RWPE1 (cell line): Measurements from ENCODE around the gene SULT6B1.

Source experiments
- CTCF ChIA-PET: fragments of 350-600 bp; sonication (Branson Sonifier 250); formaldehyde crosslinking; extraction: SDS; loops from one replicate; lab custom pipeline; 2021; lab: Yijun Ruan, JAX
- POLR2A ChIA-PET: fragments of 400-600 bp; formaldehyde crosslinking; extraction: SDS; loops from one replicate; lab custom pipeline; 2020; ENCODE audit warnings: antibody characterized with exemption; ENCODE audit not compliant: low non-redundant PET; lab: Yijun Ruan, JAX
- DNase-seq: peaks from one replicate; pipeline ENCODE4 v3.0.0; 2012; ENCODE audit warnings: low spot score
- H3K27ac ChIP-seq: fragments of 450-650 bp; 2 replicates; pipeline ENCODE4 v1.5.1; 2017
- CTCF ChIP-seq: fragments of 450-650 bp; conservative IDR thresholded peaks from 2 replicates; pipeline ENCODE4 v1.5.1; 2017; ENCODE audit warnings: low read depth, mild to moderate bottlenecking

Gene SULT6B1

DNA sequence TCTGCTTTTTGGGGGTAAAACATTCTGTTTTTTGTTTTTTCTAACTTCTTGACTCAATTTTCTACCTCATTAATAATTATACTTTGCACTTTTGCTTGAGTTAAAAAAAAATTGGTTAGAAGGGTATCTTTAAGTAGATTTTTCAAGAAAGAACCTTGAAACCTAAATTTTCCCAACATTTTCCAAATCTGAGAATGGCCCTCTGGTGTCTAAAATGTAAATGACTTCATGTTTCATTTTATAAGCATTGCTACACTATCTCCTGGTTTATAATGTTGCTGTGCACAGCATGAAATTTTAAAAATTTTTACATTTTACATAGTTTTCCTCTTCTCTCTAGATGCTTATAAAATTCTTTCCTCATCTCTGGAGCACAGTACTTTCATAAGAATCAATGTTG, 45.9 kb downstream of the SULT6B1 start:
- ChIA-PET POLR2A (no interaction called here), CTCF (no interaction called here)
- DNase-seq, result no peak
- H3K27ac ChIP-seq, result no peak overlapping the region
- TF ChIP-seq CTCF, result no peak

- TF ChIP-seq CTCF, result no peak
- H3K27ac ChIP-seq, result no peak overlapping the region
- ChIA-PET CTCF (no interaction called here), POLR2A (no interaction called here)
- DNase-seq, result no peak
Observed at GRCh38 chr2:37132914-37133313, 55.6 kb downstream of the SULT6B1 start.

- no peak for DNase-seq
- no peak for TF ChIP-seq CTCF
- CTCF ChIA-PET, result interaction anchor here (0.6 to 0.7 kb wide), 2 partner anchors 14 to 887 kb away, joined by 3 to 4 read pairs; no protein-coding TSS in a partner anchor
Observed at GRCh38 chr2:37125416-37125815, 63.1 kb downstream of the SULT6B1 start.

GRCh38 chr2:37119157-37119556, 69.3 kb downstream of the SULT6B1 start:
- POLR2A ChIA-PET, result no interaction called here

More at GRCh38 chr2:37125416-37125815, 63.1 kb downstream of the SULT6B1 start:
- H3K27ac ChIP-seq, result no peak overlapping the region
- POLR2A ChIA-PET, result no interaction called here

More at GRCh38 chr2:37119157-37119556, 69.3 kb downstream of the SULT6B1 start:
- no peak for TF ChIP-seq CTCF
- DNase-seq, result no peak
- H3K27ac ChIP-seq, result no peak overlapping the region
- CTCF ChIA-PET, result no interaction called here
